Sciatic nerve (tissue), 2 donors: ENCODE measurements around the gene ATP8B4. TPM values are rescaled to one million over a fixed set of nuclear protein-coding genes. Genes with fewer than 3 reads are reported as not detected.
A peak's percentile ranks its signal among the peaks of the same experiment; 100 is the strongest.

Experiments
- ATAC-seq: fragments of 200-7000 bp; cut with Tn5 transposase; one replicate; pipeline ENCODE4 v1.9.1; 2020; ENCODE audit warnings: mild to moderate bottlenecking, moderate library complexity
- DNase-seq: peaks from one replicate; pipeline ENCODE4 v3.0.0-alpha.2; 2020; ENCODE audit warnings: low spot score
- intact Hi-C: fragments of 100-400 bp; cut with DNase I; formaldehyde crosslinking; loops from one replicate; pipeline ENCODE4 v1.14.2; 2022
- total RNA-seq: library from RNA; stranded (reverse); fragmentation: NEBNext Ultra II Directional; extraction: Animal tissue kit (Norgen Biotek cat#: 25700); gene quantifications from one replicate; pipeline ENCODE4 v1.2.1, GENCODE V29; 2021
- donor health status: DM: no; HTN: no; CAD: no.
- donor health status: DM: no; HTN: no; CAD: no.

ATP8B4 gene
- total RNA-seq, 1 donor from 2014 or later: 16.5 TPM

DNA sequence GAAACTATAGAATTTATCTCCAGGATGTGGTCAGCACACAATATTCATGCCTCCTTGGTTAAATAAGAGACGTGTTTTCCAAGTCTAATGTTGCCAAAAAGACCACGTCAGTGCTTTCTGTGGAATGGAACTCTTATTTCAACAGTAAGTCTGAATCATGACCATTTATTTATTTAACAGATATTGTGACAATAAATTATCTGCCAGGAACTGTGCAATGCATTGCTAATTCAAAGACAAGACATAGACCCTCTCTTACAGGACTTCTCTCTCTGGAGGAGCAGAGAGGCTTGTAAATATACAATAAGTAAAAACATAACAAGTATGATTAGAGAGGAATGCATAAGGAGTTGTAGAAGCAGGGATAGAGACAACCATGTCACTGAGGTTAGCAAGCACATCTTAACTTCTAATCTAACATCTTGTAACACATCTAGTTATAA, 270.7 kb downstream of the ATP8B4 start:
- intact Hi-C loops: no loop called here
- DNase-seq (no peak), ATAC-seq (no peak)

DNA sequence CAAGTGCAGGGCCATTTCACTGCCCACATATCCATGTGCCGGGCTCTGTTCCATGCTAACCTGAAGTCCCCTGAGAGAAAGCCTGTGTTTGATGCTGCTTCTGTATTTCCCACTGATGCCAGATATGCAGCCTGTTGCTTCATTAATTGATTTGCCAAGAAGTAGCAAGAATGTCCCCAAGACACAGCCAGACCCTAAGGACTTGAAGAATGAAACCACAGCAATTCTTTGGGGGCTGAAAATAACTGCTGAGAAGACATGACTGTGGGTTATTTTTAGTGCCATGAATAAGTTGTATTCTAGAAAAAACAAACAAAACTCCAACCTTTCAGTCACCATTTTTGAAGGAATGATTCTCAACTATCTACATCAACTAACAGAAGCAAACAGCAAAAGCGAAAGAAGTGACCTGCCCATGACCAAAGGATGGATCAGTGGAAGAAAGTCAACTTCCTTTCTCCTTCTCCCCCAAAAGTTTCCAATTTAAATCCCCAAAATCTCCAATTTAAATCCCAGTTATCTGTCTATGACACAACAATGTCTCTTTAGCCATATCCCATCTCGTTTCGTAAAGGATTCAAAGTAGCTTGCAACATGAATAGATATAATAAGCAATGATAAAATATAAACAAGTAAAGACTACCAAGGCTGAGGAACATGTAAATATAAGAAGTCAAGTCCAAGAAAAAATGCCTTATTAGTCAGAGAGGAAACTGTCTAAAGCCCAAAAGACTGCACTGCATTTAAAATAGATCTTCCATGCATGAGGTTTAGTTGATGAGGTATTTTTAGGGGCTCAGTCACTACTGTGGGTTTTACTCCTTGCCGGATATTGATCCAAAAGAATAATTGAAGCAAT, 271.4 kb downstream of the ATP8B4 start:
- intact Hi-C loops: no loop called here
- no peak for DNase-seq
- ATAC-seq: no peak

DNA sequence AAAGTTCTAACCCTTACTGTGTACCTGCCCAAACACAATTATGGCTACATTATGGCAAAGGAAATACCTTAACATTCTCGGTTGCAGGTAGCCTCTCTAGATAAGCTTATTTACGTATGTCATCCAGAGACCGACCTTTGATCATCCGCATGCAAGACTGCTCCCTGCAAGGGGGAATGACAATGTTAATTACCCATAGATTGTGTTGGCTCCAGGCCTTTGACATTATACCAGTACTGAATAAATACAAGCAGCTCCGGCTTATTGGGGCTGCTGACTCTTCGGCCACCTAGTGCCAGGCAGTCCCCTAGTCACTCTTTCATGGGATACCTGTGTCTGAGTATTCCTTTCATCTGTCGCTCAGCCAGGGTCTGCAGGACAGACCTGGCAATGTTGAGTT, 274.6 kb downstream of the ATP8B4 start:
- intact Hi-C loops: no loop called here
- no peak for DNase-seq
- ATAC-seq: no peak

DNA sequence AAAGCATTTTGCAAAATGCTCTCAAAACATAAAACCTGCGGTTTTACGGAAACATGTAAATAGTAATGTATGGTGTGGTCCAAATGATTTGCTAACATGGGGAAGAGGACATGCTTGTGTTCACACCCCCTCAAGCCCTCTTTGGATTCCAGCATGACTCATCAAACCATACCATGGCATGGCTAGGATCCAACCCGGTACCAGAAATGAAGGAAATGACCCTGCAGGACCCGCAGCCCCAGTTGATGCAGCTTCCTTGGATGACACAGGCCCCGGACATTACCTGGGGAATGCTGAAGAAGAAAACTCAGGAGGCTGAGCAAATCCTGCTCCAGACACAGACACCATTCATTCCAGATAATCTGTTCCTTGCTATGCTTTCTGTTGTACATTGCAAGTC, 275.3 kb downstream of the ATP8B4 start:
- intact Hi-C loops: no loop called here

DNA sequence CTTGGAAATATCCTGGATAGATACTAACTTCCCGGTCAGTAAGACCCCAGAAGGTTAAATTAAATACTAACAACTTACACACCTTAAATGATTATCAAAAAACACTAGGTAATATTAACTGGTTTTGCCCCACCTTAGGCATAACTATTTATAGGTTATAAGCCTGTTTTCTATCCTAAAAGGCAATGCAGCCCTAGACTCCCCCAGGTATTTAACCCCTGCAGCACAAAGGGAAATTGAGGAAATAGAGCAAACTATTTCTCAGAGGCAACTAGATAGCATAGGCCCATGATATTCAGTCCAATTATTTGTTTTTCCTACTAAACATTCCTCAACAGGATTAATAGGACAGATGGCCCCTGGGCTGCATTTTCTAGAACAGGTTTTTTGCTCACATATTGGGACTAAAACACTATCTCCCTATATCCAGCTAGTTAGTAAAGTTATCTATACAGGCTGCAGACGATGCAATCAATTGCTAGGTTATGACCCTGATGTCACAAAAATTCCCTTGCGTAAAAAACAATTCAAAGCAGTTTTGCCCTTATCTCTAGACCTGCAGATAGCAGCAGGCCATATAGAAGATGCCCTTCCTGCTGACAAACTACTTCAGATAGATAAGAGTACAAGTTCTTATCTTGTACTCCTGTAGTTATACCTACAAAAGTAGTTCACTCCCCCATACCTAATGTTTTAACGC, 276.9 kb downstream of the ATP8B4 start:
- intact Hi-C loops: no loop called here
- DNase-seq (no peak), ATAC-seq (no peak)

More for the DNA sequence above, 275.3 kb downstream of the ATP8B4 start:
- ATAC-seq (no peak), DNase-seq (no peak)

DNA sequence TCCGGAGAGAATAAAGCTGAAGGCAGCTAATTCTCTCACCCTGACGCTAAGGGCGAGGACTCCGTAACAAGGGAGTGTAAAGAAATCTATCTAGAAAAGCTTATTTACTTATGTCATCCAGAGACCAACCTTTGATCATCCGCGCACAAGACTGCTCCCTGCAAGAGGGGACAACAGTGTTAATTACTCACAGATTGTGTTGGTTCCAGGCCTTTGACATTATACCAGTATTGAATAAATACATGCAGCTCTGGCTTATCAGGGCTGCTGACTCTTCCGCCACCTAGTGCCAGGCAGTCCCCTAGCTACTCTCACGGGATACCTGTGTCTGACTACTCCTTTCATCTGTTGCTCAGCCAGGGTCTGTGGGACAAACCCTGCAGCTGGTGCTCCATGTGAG, 286.5 kb downstream of the ATP8B4 start:
- ATAC-seq: peak; percentile 40
- DNase-seq: no peak
- intact Hi-C loops: no loop called here

DNA sequence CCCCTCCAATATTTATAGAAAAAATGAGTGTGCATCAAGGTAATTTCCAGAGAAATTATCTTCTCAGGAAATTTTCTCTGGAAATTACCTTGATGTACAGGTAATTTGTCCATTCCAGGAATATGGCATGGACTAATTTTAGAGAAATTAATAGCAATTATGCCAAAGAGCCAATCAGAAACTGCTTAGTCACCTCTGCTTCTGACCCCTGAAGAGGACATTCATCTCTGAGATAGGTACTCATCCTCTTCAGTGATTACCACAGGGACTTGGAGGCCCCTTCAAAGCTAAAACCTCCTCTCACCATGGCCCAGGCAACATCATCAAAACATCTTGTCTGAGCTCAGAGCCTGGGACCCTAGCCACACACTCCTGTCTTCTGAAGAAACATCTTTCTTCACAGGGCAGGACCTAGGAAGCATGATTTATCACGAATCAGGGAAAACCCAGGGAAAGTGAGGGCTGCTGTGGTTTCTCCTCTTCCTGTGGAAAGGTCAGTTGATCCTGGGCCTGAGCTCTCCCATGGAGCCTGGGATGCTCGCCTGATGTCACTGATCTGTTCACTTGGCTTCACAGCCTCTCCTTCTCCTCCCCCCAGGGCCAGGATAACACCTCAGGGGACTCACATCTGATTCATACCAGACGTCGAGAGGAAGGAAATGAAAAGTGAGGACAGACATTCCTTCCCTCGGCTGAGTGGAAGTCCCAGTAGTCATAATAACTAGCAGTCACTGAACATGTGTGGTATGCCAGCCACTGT, 287.6 kb downstream of the ATP8B4 start:
- intact Hi-C loops: no loop called here
- DNase-seq (peak; percentile 75), ATAC-seq (peak; percentile 97)

DNA sequence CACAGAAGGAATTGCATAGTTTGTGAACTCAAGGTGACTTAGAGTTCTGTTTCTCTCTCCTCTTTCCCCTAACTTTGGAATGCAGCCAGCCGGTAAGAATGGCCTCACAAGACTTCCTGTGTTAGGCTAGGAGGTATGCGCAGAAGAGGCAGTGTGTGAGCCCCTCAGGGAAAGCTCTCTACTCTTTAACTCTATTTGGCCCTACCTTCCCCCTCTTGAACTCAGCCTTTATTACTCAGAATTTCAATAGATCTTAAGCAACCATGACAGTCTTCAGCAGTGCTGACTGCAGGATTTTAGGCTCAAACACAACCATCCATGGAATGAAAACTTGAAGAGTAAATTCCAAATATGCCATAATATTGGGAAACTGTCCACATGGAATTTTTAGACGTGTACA, 288.6 kb downstream of the ATP8B4 start:
- intact Hi-C loops: no loop called here
- ATAC-seq: no peak
- DNase-seq: no peak

DNA sequence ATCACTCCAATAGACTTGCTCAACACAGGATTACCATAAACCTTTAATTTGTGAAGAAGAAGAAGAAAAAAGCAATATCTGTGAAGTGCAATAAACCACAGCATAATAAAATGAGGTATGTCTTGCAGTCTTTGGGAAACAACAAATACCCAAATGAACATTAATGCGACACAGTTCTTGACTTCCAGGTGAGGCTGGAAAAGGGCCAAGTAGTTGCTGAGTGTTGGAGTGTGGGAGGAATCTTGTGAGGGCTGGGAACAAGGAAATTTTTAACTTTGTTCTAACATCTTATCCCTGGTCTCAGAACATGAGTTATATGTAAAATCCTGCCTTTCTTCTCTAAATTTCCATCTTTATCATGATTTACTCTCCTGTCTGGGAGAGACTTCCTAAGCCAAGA, 291.7 kb downstream of the ATP8B4 start:
- intact Hi-C loops: no loop called here
- ATAC-seq: no peak
- no peak for DNase-seq

DNA sequence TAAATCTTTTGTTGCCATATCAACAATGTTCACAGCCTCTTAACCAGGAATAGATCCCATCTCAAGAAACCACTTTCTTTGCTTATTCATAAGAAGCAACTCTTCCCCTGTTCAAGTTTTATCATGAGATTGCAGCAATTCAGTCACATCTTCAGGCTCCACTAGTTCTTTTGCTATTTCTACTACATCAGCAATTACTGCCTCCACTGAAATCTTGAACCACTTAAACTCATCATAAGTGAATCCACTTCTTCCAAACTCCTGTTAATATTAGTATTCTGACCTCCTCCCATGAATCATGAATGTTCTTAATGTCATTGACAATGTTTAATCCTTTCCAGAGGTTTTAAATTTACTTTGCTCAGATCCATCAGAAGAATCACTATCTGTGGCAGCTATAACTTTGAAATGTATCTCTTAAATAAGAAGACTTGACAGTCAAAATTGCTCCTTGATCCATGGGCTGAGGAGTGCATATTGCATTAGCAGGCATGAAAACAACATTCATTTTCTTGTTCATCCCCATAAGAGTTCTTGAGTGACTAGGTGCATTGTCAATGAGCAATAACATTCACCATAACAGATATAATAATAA, 292.3 kb downstream of the ATP8B4 start:
- ATAC-seq (no peak), DNase-seq (no peak)
- intact Hi-C loops: no loop called here

DNA sequence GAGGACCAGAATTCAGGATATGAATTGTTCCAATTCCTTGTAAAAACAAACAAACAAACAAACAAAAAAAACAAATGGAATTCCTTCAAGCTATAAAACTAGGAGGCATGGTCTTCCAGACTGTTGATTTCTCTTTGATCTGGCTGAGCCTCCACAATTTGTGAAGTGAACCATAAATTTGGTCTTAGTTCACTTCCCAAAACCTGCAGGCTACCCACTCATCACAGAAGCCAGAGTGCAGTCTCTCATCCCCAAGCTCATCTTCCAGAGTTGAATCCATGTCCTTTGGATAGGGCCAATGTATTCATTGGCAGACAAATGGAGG, 294.3 kb downstream of the ATP8B4 start:
- DNase-seq (no peak), ATAC-seq (no peak)
- intact Hi-C loops: no loop called here

DNA sequence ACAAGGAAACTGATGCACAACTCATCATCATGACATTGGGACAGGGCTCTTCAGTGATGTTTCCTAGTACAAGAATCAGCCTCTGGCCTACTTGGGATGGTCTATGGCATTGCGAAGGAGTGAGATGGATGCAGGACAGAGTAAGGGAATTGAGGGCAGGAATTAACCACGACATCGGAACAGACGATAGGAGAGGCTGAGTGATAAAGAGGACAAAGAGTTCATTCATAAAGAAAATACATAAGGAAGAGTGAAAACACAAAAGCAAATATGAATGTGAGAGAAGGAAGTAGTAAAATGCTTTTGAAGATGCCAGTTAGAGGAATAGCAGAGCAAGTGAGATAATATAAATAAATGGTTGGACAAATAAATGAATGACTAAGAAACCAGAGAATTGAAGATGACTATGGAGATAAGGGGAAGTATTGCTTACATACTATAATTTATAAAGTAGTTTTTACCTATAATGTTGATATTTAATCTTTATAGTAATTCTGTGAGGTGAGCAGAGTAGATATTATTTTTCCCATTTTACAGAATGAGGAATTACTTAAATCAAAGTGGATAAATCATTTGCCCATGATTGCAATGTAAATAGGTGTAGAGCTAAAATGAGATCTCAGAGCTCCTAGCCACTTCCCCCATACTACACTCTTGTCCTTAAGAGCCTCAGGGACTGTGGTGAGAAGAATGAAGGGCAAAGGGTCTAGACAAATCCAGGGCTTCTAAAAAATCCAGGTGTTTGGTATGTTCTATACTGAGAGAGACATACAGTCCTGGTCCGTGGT, 294.9 kb downstream of the ATP8B4 start:
- ATAC-seq: no peak
- no peak for DNase-seq
- intact Hi-C loops: no loop called here

DNA sequence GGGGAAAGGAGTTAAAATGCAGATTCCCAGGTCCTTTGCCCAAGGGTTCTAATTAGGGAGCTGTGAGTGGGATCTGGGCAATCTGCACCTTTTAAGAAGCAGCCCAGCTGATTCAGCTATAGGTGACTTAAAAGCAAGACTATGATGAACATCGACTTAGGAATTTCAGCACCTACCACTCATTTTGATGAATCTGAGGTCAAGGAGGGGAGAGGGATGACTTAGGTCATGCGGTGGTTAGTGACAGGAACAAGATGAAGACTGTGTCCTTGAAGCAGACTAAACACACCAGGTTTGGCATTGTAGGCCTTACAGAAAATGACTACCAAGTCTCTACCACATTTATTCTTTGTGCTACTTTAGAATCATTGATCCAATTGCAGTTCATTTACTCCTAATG, 301.9 kb downstream of the ATP8B4 start:
- intact Hi-C loops: no loop called here
- DNase-seq: no peak
- no peak for ATAC-seq

DNA sequence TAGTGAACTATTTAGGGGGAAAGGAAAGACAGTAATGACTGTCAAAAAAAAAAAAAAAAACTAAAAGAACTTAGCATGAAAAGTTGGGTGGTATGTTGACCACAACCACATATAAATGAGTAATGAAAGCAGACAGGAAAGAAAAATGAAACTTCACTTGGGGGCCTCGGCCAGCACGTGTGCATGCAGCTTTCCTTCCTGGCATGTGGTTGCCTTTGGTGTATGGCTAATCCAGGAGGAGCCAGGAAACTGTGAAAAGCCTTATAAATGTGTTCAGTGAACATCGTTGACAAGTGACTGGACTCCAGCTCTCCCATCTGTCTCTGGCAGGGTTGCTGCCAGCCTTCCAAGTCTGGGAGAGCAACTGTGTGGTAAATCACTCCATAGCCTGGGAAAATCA, 303.1 kb downstream of the ATP8B4 start:
- ATAC-seq (no peak), DNase-seq (no peak)
- intact Hi-C loops: no loop called here

DNA sequence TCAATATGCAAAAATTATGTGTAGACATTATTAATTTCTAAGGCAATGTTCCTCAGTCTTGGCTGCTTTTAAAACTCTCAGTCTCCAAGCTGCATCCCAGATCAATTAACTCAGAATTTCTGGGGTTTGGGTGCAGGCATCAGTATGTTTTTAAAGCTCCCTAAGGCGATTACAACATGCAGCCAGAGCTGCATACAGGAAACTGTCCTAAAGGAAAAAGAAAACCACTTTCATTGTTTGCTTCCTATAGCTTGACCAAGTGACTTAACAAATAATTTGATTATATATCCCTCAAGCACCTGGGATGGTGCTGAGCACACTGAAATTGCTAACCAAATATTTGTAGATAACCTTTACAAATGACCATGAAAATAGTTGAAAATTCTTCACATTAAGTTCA, 303.5 kb downstream of the ATP8B4 start:
- intact Hi-C loops: no loop called here
- DNase-seq (no peak), ATAC-seq (no peak)

DNA sequence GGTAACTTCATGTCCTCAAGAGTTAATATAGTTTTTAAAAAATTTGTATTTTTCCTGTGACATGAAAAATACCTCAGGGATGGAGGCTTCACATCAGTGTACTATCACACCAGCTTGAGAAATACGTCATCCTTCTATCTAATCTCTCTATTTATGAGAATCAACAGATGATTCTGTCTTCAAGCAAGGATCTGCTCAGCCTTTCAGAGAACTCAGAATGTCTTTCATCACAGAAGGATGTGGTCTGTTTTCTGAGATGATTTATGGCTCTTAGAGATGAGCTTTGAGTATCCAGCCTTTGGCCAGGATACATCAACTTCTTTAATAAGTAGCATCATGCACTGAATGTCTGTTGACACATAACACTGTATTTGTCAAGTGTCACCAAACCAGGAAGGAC, 304.3 kb downstream of the ATP8B4 start:
- intact Hi-C loops: no loop called here
- no peak for DNase-seq
- no peak for ATAC-seq

DNA sequence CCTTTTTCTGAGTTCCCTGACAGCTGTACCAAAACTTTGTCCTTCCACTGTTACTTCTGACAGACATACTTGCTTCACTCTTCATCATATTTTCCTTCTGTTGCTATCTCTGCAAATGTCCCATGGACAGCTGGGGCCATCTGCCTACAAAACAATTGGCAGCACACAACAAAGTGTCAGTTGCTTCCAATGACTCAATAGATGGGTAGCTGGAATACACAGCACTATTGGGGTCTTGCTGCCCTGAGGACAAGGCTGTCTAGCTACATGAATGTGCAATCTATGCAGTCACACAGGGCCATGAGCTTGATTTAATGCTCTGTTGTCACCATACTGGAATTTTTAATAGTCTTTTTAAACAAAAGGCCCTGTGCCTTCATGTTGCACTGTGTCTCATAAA, 305.4 kb downstream of the ATP8B4 start:
- intact Hi-C loops: no loop called here
- DNase-seq (no peak), ATAC-seq (no peak)

DNA sequence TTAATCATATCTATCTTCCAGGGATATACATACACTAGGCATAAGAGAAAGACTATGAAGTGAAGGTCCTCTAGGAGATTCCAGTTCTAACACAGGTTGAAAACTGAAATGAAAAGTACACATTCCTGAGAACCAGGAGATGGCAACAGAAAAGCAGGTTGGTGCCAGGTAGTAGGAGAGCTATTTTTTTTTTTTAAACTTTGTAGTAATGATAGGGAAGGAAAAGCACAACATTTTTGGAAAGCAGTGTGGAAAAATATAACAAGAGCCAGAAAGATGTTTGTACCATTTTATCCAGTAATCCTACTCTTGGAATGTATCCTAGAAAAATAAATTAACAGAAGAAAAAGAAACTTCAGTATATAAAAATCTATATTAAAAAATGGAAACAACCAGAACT, 308.3 kb downstream of the ATP8B4 start:
- intact Hi-C loops: no loop called here
- DNase-seq (no peak), ATAC-seq (peak; percentile 39)
